Activated CD8-positive, alpha-beta memory T cell treated with anti-CD3 and anti-CD28 coated beads, Interleukin-2, amount 50 U/mL, for 24 hours (primary cell): ENCODE measurements around the gene KCTD3.

Source experiments
- DNase-seq: peaks from one replicate; pipeline ENCODE4 v3.0.0-alpha.2; 2020; ENCODE audit errors: extremely low read depth

KCTD3 gene

DNA sequence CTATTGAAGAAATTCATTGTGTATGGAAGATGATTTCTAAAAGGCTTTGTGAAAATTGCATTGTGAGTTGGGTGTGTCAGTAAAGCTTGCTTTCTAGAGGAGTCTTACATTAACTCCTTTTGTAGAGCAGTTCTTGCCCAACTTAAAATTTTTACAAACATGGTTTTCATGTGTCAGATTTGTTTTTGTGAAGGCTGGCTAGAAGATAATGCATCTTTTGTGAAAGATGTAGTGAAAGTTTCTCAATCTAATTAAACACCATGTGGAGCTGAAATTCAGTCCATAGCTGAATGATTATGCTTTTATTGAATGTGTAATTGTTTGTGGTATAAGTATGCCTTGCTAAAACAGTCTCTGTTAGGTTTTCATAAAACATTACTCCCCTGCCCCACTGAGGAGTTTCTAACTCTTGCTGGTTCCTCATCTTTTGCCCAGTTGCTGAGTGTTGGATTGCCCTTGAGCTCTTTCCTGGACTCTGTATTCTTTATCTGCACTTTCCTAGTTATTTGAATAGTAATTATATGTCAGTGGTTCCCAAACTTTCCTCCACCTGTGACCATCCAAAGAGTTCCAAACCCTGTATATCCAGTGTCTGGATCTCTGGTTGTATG is 38.0 kb downstream of the KCTD3 start:
- no peak for DNase-seq

DNA sequence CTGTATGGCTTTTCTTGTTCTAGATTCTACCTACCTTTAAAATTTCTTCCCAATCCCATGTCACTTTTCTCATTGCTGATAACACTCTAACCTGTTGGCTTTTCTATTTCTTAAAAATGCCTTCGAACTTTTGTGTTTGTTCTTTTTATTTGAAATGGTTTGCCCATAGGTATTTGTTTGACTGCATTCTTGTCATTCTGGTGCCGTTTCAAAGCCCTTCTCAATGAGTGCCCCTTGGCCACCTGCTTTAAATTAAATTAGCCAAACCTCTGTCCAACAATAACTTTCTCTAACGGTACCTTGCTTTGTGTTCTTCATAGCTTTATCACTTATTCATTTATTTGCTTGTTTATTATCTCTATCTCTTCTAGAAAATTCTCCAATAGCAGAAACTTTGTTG is 38.9 kb downstream of the KCTD3 start:
- DNase-seq, result no peak

DNA sequence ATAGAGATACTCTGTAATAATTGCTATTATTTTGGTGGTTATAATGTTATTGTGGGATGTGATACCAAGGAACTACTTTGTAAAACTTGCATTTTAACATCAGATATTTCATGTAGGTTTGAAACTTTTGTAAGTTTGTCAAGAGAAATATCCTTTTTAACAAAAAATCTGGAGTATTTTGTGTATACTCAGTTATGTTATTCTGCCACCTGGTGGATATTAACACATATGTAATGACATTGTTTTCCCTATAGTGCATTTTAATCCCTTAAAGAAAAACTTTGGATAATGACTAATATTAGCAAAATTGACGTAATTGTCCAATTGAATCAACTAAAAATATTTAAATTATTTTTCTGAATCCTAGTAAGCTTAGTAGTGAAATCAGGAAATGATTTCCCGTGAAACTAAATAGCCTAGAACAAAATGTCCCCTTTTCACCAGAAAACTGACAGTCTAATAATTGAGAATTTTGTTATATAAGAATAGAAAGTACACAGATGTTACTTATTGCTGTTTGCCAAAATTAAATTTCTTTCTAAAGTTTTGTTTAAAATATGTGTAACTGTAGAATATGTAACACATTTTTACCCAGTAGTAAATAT is 39.6 kb downstream of the KCTD3 start:
- DNase-seq, result no peak

DNA sequence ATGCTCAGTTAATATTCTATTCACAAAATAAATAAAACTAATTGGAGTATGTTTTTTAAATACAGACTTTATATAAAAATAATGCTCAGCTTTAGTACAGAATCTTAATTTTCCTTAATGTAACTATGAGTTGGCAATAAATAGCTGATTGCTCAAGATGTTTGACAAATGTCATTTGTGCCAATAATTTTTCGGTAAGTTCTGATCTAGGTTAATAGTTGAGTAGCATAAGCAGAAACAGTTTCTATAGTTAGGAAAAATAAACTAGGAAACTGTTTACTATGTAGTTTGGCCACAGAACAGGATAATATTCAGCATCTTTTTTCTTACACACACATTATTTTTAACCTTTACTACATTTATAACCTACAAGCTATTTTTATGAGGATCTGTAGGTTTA is 40.3 kb downstream of the KCTD3 start:
- DNase-seq, result no peak

DNA sequence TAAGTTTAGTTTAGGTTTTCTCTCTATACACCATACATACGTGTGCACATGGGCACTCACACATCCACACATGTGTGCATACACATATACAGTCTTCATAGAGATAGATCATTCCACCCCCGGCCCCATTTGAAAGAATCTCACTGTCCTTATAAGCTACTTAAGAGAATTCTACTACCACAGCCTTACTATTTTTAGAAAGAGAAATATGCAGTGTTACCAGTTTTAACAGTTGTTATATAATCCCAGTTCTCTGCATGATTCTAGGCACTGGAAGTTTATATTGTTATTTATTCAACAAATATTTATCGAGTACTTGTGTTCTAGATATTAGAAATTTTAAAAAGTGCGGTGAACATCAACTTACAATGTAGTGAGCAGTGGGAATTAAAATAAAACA is 41.5 kb downstream of the KCTD3 start:
- DNase-seq, result no peak

DNA sequence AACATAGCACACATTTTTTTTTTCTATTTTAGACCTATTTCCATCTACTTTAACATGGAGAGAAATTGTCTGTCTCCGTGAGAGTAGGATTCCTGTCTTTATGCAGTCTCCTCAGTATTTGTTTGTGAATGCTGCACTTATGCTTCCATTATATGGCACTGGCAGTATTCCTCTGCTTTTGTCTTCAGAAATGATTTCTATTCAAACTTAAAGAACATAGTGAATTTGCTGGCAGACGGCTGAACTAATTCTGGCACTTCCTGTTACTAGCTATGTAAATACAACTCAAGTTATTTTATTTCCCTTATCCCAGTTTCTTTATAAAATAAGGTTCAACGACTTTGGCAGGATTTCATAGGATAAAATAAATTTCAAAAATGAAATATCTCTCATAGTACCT is 45.3 kb downstream of the KCTD3 start:
- DNase-seq, result no peak

DNA sequence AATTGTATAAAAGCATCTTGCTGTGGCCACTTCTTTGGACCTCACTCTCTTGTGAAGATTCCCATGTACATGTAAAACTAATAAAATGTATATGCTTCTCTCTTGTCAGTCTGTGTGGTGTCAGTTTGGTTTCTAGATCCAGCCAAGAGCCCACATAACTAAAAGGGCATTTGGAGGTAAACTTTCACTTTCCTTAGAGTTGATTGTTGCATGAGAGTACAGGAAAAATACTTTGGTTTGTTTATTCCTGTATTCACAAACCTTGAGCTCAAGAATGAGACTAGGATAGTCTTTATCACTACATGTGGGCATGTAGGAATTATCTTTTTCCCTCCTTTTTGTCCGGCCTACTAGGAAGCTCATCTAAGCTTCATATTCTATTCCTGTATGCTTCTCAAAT is 50.9 kb downstream of the KCTD3 start:
- no peak for DNase-seq

DNA sequence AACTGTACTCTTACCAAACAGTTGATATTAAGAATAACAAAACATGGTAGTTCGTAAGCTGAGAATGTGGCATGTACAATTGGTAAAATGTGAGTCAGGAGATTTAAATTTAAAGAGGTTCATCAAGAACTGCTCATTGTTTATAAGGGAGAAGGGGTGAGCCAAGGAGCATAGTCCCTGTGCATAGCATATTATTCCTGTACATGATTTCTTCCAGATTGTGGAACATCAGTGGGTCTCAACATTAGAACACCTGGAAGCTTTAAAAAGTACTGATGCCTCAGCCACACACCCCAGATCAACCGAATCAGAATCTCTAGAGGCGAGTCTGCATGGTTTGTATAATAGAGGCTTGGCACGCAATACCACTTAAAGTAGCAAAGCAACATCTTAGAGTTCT is 56.1 kb downstream of the KCTD3 start:
- no peak for DNase-seq

DNA sequence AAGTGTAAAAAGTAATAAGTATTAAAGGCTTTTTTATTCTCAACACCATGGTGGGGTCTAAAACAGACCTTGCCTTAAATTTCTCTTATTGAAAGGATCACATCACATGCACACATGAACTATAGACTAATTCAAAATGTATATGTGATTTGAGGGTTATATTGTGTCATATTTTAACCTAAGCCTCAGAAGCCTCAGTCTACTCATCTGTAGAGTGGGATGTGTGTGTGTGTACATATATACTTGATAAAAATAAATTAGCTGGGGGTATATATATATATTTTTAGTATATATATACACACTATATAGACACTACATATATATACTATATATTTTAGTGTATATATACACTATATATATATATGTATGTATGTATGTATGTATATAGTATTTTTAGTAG is 58.8 kb downstream of the KCTD3 start:
- DNase-seq, result no peak

DNA sequence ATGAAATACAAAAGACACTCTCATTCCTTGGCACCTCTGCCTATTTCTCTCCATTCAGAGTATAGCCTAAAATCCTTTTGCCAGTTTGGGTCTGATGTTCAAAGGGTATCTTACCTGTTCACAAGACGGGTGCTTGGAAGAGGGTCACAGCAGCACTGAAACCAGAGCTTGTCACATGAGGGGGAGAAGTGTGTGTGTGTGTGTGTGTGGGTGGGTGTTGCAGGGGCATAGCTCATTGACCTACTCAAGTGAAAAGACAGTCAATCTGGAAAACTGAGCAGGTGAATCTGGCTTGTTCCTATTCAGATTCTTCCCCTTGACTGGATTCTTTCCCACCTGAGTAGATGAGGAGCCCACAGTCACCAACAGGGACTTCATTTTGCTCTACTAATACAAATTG is 63.9 kb downstream of the KCTD3 start:
- no peak for DNase-seq

DNA sequence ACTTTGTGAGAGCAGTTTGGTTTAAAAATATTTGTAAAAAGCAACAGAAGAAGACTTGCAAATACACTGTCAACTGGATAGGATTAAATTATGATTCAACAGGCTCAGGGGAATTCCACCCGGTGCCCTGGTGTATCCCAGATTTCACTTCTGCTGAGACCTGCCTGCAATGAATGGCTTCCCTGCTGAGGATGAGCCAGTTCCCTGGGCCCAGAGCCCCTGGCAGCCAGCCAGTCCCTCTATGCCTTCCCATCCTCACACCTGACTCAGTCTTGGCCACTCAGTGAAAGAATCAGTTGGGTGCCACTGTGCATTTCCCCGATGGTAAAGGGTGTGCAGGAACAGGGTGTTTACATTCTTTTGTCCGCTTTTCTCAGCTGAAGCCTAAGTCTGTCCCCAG is 64.4 kb downstream of the KCTD3 start:
- DNase-seq, result no peak

DNA sequence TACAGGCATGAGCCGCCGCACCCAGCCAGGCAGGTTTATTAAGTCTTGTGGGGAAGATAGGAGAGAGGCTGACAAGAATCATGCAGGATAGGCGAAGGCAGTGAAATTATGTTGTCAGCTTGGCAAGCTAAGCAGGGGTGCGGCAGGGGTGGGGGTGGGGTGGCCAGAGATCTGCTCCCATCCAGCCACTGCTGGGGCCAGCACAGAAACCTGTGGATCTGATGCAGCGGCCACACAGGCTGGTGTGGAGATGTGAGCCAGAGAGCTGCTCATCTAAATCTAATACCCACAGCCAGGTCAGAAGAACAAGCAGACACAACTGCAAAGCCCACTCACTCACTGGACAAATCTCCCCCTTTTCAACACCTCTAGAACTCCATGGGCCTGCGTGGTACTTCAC is 68.7 kb downstream of the KCTD3 start:
- DNase-seq, result no peak

DNA sequence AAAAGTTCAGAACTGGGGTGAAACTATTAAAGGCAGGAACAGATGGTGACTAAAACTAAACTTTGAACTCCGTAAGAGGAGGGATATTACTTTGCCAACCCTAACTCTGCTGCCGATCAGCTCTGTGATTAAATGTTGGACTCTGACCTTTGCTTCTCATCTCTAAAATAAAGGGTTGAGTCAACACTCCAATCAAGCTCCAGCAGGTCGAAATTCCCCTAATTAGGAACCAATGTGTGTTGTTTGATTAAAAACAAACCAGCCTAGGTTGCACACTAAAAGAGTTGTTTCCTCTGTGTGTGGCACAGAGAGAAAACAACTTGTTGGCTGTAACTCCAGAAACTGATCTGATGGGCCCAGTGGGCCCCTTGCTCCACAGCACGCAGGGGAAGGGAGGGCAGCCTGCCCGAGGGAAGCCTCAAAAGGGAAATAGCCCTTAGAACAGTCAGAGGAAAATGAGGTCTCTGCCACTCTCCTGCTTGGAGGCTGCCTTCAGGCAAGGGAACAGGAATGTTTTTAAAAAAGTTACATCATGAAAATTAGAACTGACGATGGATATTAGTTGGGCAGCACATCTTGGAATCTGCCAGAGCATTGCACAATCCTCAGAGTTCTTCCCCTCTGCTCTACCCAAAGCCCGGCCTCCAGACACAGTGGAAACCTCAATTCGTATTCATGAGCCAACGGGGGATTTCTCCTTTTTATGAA is 69.3 kb downstream of the KCTD3 start:
- no peak for DNase-seq

DNA sequence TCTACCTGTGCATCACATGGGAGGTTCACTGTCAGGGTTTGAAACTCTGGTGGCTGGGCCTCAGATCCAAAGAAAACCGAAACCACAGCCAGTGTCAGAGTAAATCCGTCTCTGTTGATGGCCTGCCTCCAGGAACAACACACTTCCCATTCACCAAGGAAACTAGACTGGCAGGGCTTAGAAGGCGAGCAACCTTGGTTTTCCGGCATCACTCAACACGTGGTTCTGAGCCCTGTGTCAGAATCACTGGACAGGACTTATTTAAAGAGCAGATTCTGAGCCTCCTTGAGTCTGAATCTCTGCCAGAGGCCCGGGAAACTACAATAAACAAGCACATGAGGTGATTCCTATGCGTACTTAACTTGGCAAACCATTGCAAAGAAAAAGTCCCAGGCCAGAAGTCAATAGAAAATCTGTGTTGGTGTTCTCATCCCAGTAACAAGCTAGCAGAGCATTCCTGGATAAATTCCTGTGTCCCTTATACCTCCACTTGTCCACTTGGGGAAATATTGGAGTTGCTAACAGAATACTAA is 70.0 kb downstream of the KCTD3 start:
- no peak for DNase-seq

DNA sequence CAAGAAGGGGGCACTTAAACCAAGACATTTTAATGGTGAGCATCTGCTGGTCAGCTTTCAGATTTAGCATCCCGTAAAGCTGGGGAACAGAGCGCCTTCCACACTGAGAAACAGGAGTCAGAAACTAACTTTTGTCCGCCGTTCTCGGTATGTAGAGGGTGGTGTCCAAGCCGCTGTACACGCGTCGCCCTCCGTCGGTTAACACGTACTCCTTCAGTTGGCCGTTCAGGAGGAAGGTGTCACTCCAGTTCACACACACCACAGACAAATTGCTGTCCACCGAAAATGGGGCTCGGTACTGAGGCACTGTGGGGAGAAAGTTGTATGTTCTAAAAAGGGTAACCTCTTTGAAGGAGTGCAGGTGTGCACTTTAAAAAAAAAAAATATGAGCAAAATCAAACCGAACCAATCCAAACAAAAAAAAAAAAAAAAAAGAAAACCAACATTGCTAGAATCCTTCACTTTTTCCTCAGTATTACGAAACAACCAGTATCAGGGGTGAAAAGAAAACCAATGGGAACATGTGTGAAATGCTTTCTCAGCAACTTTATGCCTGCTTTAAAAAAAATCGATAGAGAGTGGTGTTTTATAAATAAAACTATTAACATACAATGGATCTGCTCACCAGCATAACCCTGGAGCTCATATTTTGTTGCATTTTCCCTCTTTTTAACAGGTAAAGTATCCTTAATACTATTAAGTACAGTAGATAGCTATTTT is 73.5 kb downstream of the KCTD3 start:
- no peak for DNase-seq

DNA sequence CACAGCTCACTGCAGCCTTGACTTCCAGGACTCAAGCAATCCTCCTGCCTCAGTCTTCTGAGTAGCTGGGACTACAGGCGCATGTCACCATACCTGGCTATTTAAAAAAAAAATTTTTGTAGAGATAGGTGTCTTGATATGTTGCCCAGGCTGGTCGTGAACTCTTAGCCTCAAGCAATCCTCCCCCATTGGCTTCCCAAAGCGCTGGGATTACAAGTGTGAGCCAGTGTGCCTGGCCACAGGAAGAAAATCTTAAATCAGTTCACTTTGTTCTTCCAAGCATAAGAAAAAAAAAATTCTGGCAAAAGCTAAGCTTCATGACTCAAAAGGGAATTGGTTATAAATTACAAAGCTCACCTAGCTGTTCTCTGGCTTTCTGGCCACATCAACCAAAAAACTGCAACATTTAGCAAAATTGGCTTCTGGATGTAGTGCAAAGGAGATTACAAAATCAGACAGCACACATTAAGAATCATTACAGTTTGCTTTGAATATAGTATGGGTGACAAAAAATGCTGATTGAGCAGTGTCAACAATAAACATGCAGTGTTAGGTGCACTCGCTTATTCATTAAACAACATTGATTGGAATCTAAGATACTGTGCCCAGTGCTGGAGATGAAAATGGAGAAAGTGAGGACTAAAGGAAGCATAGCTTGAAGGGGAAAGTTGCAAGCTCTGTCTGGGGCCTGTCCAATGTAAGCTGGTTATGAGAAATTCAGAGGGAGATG is 76.7 kb downstream of the KCTD3 start:
- DNase-seq, result no peak

DNA sequence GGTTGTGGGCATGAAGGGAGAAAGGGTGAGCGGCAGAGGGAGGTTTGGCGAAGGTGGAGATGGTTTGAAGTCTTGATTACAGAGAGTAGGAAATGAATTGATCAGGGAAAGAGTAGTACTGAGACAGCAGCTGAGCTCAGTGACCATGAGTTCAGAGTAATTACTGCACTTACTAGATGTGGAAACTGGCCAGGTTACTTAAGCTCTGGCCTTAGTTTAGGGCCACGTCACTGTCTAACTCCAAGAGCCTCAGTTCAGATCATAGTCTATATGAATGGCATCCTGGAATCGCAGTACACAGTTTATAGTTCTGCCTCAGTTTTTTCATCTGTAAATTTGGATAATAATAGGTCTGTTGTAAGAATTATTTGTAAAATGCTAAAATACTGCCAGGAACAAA is 78.1 kb downstream of the KCTD3 start:
- DNase-seq, result no peak

DNA sequence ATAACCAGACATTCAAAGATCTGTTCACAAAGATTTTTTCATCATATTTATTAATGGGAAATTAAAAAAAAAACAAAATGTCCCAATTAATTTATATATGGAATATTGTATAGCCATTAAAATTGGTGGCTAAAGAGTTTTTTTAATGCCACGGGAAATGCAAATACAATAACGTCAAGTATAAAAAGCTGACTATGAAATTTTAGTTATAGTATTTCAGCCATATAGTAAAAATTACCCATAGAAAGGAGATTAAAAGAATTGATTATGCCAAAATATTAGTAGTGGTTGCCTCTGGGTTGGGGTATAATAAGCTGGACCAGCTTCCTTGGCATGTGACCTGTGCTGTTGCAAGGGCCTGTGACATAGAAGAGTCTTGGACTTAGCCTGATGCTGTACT is 78.8 kb downstream of the KCTD3 start:
- DNase-seq, result no peak

DNA sequence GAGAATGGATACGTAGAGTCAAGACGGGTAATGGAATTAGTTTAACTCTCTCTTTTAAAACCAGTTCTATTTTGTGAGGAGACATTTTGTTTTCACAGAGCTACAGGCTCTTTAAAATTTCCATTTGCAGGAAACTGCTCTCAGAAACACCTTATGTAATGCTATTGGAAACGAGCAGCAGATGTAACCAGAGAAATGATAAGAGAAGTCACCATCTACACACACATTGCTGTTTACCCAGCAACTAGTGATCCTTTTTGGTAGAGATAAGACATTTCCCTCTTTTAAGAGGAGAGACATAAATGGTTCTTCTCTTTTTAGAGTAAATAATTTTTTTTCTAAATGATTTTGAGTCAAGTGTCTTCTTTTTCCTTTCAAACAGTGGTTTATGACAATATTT is 80.6 kb downstream of the KCTD3 start:
- no peak for DNase-seq

DNA sequence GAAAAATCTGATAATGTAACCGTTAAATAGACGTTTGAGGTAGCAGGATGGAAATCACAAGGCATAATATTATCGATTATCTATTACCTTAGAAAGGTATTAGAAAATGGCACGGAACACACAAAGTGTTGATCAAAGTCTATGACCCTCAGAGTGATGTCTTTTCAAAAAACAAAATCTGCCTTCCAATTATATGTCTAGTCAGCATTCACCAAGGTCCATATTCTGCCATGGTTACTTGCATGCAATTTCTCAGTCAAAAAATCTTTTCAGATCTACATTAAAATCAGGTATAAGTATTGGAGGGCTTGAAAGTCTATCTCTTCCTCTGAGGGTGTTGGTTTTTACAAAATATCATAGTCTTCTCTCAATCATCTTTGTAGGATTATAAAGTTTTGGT is 81.9 kb downstream of the KCTD3 start:
- no peak for DNase-seq

DNA sequence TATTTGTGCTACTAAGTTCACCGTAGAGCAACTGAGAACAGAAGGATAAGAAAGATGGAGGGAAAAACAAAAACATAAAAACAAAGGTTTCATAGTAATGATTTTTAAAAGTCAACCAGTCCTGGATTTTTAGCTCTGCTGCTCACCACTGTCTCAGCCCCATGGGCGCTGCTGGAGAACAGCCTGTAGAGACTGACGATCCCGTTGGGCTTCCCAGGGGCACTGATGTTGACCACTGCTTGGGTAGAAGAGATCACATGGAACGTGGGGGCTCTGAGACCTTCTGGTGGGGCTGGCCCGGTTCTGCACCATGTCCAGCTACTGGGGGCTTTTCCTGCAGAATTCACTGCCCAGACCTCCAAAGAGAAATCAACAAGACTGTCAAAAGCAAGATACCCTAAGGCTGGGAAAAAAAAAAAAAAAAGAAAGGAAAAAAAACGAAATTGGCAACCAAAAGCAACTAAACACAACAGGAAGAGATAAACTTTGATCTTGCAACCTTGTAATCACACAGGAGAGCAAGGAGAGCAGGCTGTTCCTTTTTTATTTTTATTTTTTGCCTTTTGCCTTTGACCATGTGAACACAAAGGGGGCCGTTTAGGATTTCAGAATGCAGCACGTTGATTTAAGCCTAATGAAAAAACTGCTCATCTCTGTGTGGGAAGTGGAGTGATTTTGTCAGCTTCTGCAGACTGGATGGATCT is 83.5 kb downstream of the KCTD3 start:
- DNase-seq, result no peak
